Measurements from ENCODE around the gene ACOXL.
A peak's percentile ranks its signal among the peaks of the same experiment; 100 is the strongest.

Gene ACOXL

DNA sequence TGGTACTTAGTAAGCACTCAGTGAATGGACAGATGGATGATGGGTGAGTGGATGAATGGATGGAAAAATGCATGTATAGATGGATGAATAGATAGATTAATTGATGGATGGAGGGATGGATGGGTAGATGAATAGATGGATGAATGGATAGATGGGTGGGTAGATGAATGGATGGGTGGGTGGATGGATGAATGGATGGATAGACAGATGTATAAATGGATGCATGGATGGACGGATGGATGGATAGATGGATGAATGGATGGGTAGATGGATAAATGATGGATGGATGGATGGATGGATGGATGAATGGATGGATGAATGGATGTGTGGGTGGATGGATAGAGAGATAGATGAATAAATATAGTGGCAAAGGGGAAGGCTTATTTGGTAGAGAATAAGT lies 83.6 kb downstream of the ACOXL start:
- Histone ChIP-seq H3K4me1 (no peaks in the 10 kb centered on the region), H3K4me3 (ENCODE audit: low read depth, low read length) (no peak overlapping the region), H3K9me3 (no peaks in the 10 kb centered on the region), H3K27me3 (no peaks in the 10 kb centered on the region), H3K36me3 (no peaks in the 10 kb centered on the region)
- TF ChIP-seq, protein P1, sequence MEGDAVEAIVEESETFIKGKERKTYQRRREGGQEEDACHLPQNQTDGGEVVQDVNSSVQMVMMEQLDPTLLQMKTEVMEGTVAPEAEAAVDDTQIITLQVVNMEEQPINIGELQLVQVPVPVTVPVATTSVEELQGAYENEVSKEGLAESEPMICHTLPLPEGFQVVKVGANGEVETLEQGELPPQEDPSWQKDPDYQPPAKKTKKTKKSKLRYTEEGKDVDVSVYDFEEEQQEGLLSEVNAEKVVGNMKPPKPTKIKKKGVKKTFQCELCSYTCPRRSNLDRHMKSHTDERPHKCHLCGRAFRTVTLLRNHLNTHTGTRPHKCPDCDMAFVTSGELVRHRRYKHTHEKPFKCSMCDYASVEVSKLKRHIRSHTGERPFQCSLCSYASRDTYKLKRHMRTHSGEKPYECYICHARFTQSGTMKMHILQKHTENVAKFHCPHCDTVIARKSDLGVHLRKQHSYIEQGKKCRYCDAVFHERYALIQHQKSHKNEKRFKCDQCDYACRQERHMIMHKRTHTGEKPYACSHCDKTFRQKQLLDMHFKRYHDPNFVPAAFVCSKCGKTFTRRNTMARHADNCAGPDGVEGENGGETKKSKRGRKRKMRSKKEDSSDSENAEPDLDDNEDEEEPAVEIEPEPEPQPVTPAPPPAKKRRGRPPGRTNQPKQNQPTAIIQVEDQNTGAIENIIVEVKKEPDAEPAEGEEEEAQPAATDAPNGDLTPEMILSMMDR (IDR thresholded peaks at IDR 0.05; ENCODE audit: low read depth, low read length) = no peak
- no peak for DNase-seq

DNA sequence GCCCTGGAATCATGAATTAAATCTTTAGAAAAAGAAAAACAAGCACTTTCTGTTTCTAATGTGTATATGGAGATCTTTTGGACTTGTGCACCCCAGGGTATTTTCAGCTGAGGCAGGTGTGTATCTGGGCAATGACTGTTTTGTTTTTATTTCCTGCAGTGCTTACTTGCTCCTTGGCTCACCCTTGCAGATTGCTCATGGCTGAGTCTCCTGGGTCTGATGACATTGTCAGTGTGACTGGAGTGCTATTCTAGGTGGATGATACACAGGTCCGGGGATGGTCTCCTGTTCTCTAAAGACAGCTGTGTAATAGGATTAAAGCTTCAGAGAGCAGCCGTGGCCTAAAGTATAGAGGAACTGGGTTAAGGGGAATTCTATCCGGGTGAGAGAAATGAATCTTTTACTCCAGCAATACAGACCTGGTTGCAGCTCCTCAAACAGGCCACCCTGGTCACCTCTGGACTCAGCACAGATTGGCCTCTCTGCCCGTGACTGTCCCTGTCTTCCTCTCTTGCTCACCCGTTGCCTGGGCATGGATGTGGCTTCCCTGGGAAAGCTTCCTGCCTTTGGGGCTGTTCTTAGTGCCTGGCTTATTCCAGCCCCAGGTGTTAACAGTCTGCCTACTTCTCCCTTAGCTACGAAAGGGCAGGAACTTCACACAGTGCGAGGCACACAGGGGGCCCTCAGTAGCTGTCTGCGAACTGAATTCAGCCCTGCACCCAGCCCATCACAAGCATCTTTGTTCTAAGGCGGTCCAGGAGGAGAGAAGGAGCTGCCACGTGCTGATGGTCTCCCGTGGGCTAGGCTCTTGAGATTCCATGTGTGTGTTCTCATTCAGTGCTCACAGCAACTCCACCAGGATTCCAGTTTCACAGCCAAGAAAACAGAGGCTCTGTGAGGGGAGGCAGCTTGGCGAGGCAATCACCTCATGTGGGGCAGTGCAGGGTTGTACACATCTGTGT lies 84.3 kb downstream of the ACOXL start:
- DNase-seq = no peak
- TF ChIP-seq, protein P1 (IDR thresholded peaks at IDR 0.05; ENCODE audit: low read depth, low read length) = no peak

DNA sequence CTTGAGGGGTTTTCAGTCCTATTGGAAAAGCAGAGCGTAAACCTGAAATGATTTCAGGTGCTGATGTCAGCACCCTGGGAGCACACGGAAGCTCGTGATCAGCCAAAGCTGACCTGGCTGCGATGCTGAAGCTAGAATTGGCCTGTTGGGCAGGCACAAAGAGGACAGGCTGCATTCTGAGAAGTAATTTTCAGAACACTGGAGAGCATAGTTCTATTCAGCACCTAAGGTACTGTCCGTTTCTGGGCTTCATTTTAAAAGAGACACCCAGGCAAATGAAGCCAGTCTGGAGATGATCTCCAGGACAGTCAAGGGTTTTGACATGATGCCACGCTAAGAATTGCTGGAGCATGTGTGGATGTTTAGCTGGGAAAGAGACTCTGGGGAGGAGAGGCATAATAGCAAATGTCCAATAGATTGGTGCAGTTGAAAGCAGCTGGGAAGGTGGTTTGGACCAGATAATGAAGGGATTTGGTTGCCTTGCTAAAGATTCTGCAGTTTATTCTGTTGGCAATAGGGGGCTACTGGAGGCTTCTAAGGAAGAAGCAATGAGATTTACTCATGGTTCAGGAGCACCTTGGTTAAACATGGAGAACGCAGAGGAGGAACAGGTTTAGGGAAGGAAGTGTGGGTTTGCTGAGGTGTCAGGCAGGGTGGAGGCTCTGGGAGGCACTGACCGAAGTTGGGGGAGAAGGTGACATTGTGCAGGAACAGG lies 86.6 kb downstream of the ACOXL start:
- Histone ChIP-seq H3K36me3 (no peaks in the 10 kb centered on the region), H3K4me1 (no peaks in the 10 kb centered on the region), H3K9me3 (no peaks in the 10 kb centered on the region), H3K4me3 (ENCODE audit: low read depth, low read length) (no peak overlapping the region), H3K27me3 (no peaks in the 10 kb centered on the region)
- TF ChIP-seq, protein P1 (IDR thresholded peaks at IDR 0.05; ENCODE audit: low read depth, low read length) = peak; percentile 16
- DNase-seq = no peak

More for the DNA sequence above, 84.3 kb downstream of the ACOXL start:
- H3K4me3 ChIP-seq (ENCODE audit: low read depth, low read length) = no peak overlapping the region
- H3K27me3 ChIP-seq = no peaks in the 10 kb centered on the region
- no peaks in the 10 kb centered on the region for H3K9me3 ChIP-seq
- H3K4me1 ChIP-seq = no peaks in the 10 kb centered on the region
- no peaks in the 10 kb centered on the region for H3K36me3 ChIP-seq

DNA sequence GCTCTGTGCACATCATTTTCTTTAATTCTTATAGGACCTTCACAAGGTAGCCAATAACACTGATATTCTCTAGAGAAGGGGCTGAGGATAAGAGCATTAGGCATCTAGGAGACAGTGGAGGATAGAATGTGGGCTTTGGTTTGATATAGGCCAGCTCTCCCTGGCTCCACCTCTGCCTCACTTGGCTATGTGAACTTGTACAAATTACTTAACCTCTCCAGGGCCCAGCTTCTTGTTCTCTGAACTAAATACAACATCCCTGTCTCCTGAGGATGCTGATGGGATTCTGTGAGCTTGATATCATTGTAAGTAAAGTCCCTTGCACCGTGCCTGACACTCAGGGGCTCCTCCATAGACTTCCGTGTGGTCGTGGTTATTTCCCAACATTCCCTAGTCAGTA lies 87.3 kb downstream of the ACOXL start:
- Histone ChIP-seq H3K4me1 (no peaks in the 10 kb centered on the region), H3K27me3 (no peaks in the 10 kb centered on the region)
- TF ChIP-seq, protein P1 (IDR thresholded peaks at IDR 0.05; ENCODE audit: low read depth, low read length) = no peak

DNA sequence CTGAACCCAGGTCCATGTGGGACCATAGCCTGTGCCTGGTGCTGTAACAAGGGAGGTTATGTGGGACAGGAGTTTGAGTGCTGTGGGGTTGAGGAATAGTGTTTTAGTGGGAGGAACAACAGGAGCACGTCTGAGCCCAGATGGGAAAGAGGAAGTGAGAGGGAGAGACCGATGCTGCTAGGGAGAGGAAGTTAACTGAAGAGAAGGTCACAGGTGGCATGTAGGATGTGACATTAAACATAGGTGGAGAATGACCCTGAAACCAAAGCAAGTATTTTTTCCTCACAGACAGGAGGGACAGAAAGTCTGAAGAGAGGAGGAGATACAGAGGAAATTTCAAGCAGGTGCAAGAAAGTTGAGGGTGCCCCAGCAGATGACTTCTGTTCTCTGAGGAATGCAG lies 87.8 kb downstream of the ACOXL start:
- Histone ChIP-seq H3K4me1 (no peaks in the 10 kb centered on the region), H3K4me3 (ENCODE audit: low read depth, low read length) (no peak overlapping the region), H3K27me3 (no peaks in the 10 kb centered on the region), H3K36me3 (no peaks in the 10 kb centered on the region), H3K9me3 (no peaks in the 10 kb centered on the region)
- TF ChIP-seq, protein P1 (IDR thresholded peaks at IDR 0.05; ENCODE audit: low read depth, low read length) = no peak
- DNase-seq = no peak

More for the DNA sequence above, 87.3 kb downstream of the ACOXL start:
- H3K9me3 ChIP-seq = no peaks in the 10 kb centered on the region
- no peak for DNase-seq
- H3K4me3 ChIP-seq (ENCODE audit: low read depth, low read length) = no peak overlapping the region
- H3K36me3 ChIP-seq = no peaks in the 10 kb centered on the region
